Activated naive CD4-positive, alpha-beta T cell treated with anti-CD3 and anti-CD28 coated beads, Interleukin-2, amount 50 U/mL, for 24 hours (primary cell): ENCODE data around the gene RHOXF1.
"Not testable (repeated sequence)": the region's sequence is repeated elsewhere in the genome, so short reads cannot be mapped to it uniquely, and the experiment has no call there.

Source experiments
- H3K27ac Mint-ChIP-seq: one replicate; pipeline ENCODE4 v1.8.0; 2021; ENCODE audit warnings: mild to moderate bottlenecking, mixed read lengths
- H3K27me3 Mint-ChIP-seq: one replicate; pipeline ENCODE4 v1.8.0; 2021; ENCODE audit warnings: mixed read lengths
- H3K36me3 Mint-ChIP-seq: one replicate; pipeline ENCODE4 v1.8.0; 2021; ENCODE audit warnings: mixed read lengths
- H3K4me1 Mint-ChIP-seq: one replicate; pipeline ENCODE4 v1.8.0; 2021; ENCODE audit warnings: mixed read lengths
- H3K4me3 Mint-ChIP-seq: one replicate; pipeline ENCODE4 v1.8.0; 2021; ENCODE audit warnings: mild to moderate bottlenecking, mixed read lengths
- H3K9me3 Mint-ChIP-seq: one replicate; pipeline ENCODE4 v1.8.0; 2021; ENCODE audit warnings: mixed read lengths

Gene RHOXF1

GRCh38 chrX:120115438-120115963, at the start of gene RHOXF1:
RHOXF1 (minus strand) TSS chrX:120115913; CDS start chrX:120115862, 51 bp downstream.
- Mint-ChIP-seq H3K9me3 (no peaks in the 10 kb centered on the region), H3K27me3 (no peaks in the 10 kb centered on the region), H3K27ac (no peak within 1 kb of the TSS), H3K4me3 (no peak within 1 kb of the TSS), H3K4me1 (no peaks in the 10 kb centered on the region), H3K36me3 (no peaks in the 10 kb centered on the region)

GRCh38 chrX:120159086-120159485, 43.4 kb upstream of the RHOXF1 start:
- H3K9me3 Mint-ChIP-seq, H3K4me1 Mint-ChIP-seq: not testable (repeated sequence)

GRCh38 chrX:120158313-120158712, 42.6 kb upstream of the RHOXF1 start, which contains the start of gene RHOXF2:
RHOXF2 (plus strand) TSS chrX:120158613; CDS start chrX:120158751, 138 bp downstream.
- not testable (repeated sequence) for H3K27me3 Mint-ChIP-seq, H3K36me3 Mint-ChIP-seq, H3K9me3 Mint-ChIP-seq, H3K4me3 Mint-ChIP-seq, H3K27ac Mint-ChIP-seq, H3K4me1 Mint-ChIP-seq

More at GRCh38 chrX:120159086-120159485, 43.4 kb upstream of the RHOXF1 start:
- not testable (repeated sequence) for H3K27ac Mint-ChIP-seq, H3K27me3 Mint-ChIP-seq, H3K4me3 Mint-ChIP-seq, H3K36me3 Mint-ChIP-seq

- H3K4me3 Mint-ChIP-seq: not testable (repeated sequence)
Measured at GRCh38 chrX:120150109-120150744, 34.5 kb upstream of the RHOXF1 start.

GRCh38 chrX:120147537-120147936, 31.8 kb upstream of the RHOXF1 start:
- H3K27ac Mint-ChIP-seq: no peak overlapping the region
- no peaks in the 10 kb centered on the region for H3K9me3 Mint-ChIP-seq
- no peaks in the 10 kb centered on the region for H3K36me3 Mint-ChIP-seq
- H3K27me3 Mint-ChIP-seq: no peaks in the 10 kb centered on the region
- H3K4me1 Mint-ChIP-seq: peaks cover 26% of the 10 kb centered on the region
- no peak overlapping the region for H3K4me3 Mint-ChIP-seq

More at GRCh38 chrX:120150109-120150744, 34.5 kb upstream of the RHOXF1 start:
- H3K36me3 Mint-ChIP-seq, H3K27me3 Mint-ChIP-seq, H3K9me3 Mint-ChIP-seq, H3K27ac Mint-ChIP-seq: not testable (repeated sequence)
- H3K4me1 Mint-ChIP-seq: peaks cover 18% of the 10 kb centered on the region

- H3K27me3 Mint-ChIP-seq, H3K27ac Mint-ChIP-seq, H3K4me3 Mint-ChIP-seq, H3K9me3 Mint-ChIP-seq, H3K36me3 Mint-ChIP-seq: not testable (repeated sequence)
- H3K4me1 Mint-ChIP-seq: peaks cover 26% of the 10 kb centered on the region
Measured at GRCh38 chrX:120146323-120146722, 30.6 kb upstream of the RHOXF1 start.

- no peak overlapping the region for H3K27ac Mint-ChIP-seq
- peaks cover 26% of the 10 kb centered on the region for H3K4me1 Mint-ChIP-seq
Measured at GRCh38 chrX:120145295-120145925, 29.7 kb upstream of the RHOXF1 start.

GRCh38 chrX:120144178-120144844, 28.6 kb upstream of the RHOXF1 start:
- Mint-ChIP-seq H3K27ac (no peak overlapping the region), H3K27me3 (no peaks in the 10 kb centered on the region), H3K9me3 (no peaks in the 10 kb centered on the region), H3K36me3 (no peaks in the 10 kb centered on the region), H3K4me1 (peaks cover 26% of the 10 kb centered on the region), H3K4me3 (no peak overlapping the region)

More at GRCh38 chrX:120145295-120145925, 29.7 kb upstream of the RHOXF1 start:
- Mint-ChIP-seq H3K36me3 (no peaks in the 10 kb centered on the region), H3K27me3 (no peaks in the 10 kb centered on the region), H3K9me3 (no peaks in the 10 kb centered on the region), H3K4me3 (no peak overlapping the region)

- Mint-ChIP-seq H3K4me3 (no peak overlapping the region), H3K9me3 (no peaks in the 10 kb centered on the region), H3K4me1 (peaks cover 10% of the 10 kb centered on the region), H3K27me3 (no peaks in the 10 kb centered on the region), H3K36me3 (no peaks in the 10 kb centered on the region), H3K27ac (no peak overlapping the region)
Measured at GRCh38 chrX:120140293-120140981, 24.7 kb upstream of the RHOXF1 start.

GRCh38 chrX:120137439-120137838, 21.7 kb upstream of the RHOXF1 start:
- Mint-ChIP-seq H3K4me1 (no peaks in the 10 kb centered on the region), H3K27me3 (no peaks in the 10 kb centered on the region), H3K9me3 (no peaks in the 10 kb centered on the region), H3K36me3 (no peaks in the 10 kb centered on the region), H3K4me3 (no peak overlapping the region), H3K27ac (no peak overlapping the region)

- H3K9me3 Mint-ChIP-seq: no peaks in the 10 kb centered on the region
- no peak overlapping the region for H3K27ac Mint-ChIP-seq
Measured at GRCh38 chrX:120136840-120137239, 21.1 kb upstream of the RHOXF1 start.

GRCh38 chrX:120136128-120136527, 20.4 kb upstream of the RHOXF1 start:
- H3K36me3 Mint-ChIP-seq: no peaks in the 10 kb centered on the region
- H3K27me3 Mint-ChIP-seq: no peaks in the 10 kb centered on the region
- no peak overlapping the region for H3K27ac Mint-ChIP-seq
- H3K4me1 Mint-ChIP-seq: no peaks in the 10 kb centered on the region
- H3K4me3 Mint-ChIP-seq: no peak overlapping the region
- H3K9me3 Mint-ChIP-seq: no peaks in the 10 kb centered on the region

More at GRCh38 chrX:120136840-120137239, 21.1 kb upstream of the RHOXF1 start:
- H3K36me3 Mint-ChIP-seq: no peaks in the 10 kb centered on the region
- H3K27me3 Mint-ChIP-seq: no peaks in the 10 kb centered on the region
- no peak overlapping the region for H3K4me3 Mint-ChIP-seq
- no peaks in the 10 kb centered on the region for H3K4me1 Mint-ChIP-seq

- not testable (repeated sequence) for H3K9me3 Mint-ChIP-seq, H3K27ac Mint-ChIP-seq, H3K36me3 Mint-ChIP-seq, H3K4me1 Mint-ChIP-seq, H3K27me3 Mint-ChIP-seq, H3K4me3 Mint-ChIP-seq
Measured at GRCh38 chrX:120128306-120128846, 12.7 kb upstream of the RHOXF1 start.

GRCh38 chrX:120125444-120125843, 9.7 kb upstream of the RHOXF1 start:
- H3K27ac Mint-ChIP-seq: no peak overlapping the region
- no peaks in the 10 kb centered on the region for H3K27me3 Mint-ChIP-seq
- no peak overlapping the region for H3K4me3 Mint-ChIP-seq
- no peaks in the 10 kb centered on the region for H3K36me3 Mint-ChIP-seq
- no peaks in the 10 kb centered on the region for H3K9me3 Mint-ChIP-seq
- peaks cover 6% of the 10 kb centered on the region for H3K4me1 Mint-ChIP-seq

- Mint-ChIP-seq H3K27me3 (no peaks in the 10 kb centered on the region), H3K4me1 (no peaks in the 10 kb centered on the region), H3K9me3 (no peaks in the 10 kb centered on the region), H3K27ac (no peak overlapping the region), H3K4me3 (no peak overlapping the region), H3K36me3 (no peaks in the 10 kb centered on the region)
Measured at GRCh38 chrX:120120223-120120622, 4.5 kb upstream of the RHOXF1 start.
